ENCODE measurements around the gene CLDN7. TPM values are rescaled to one million over a fixed set of nuclear protein-coding genes. Genes with fewer than 3 reads are reported as not detected.

CLDN7 gene
- total and polyA plus RNA-seq, 7 experiments from 2014 or later = 0.29 to 3.8 (median 1.7) TPM

DNA sequence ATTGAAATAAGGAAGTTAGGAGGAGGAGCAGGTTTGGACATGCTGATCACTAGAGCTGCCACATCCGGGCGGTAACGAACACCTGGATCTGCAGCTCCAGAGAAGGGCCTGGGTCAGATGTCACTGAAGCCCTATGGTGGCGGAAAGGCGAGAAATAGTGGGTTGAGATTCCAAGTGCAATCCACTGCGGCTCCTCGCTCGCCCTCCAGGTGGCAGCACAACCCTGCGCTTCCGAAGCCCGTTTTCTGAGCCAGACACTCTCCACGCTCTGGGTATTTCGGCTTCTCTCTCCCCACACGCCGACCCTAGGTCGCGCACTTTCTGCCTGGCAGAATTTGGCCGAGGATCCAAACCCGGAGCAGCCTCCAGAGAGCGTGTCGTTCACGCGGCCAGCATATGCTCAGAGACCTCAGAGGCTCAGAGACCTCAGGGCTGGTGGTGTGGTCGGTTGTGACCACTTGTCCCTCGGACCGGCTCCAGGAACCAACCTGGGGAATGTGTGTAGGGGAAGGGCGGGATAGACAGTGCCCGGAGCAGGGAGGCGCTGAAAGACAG, 18.3 kb upstream of the CLDN7 start:
- DNase-seq = peak; percentile 76 to 88 (median 85)
- Mint-ChIP-seq H3K27ac (peak overlapping the region in 6 of 9 donors; percentile 6 to 88 (median 45)), H3K4me1 (peaks cover 14 to 31% (median 21%) of the 10 kb centered on the region in 7 donors), H3K9me3 (peaks cover 0 to 1% (median 0%) of the 10 kb centered on the region in 11 donors), H3K27me3 (peaks cover 6 to 44% (median 17%) of the 10 kb centered on the region in 5 donors), H3K4me3 (peak overlapping the region; percentile 77 to 87 (median 84)), H3K36me3 (no peaks in the 10 kb centered on the region)
- ChIA-PET POLR2A (interaction anchor here (0.6 to 1.9 kb wide), 8 partner anchors 10 to 61 kb away, joined by 3 to 13 read pairs (median 4); partner anchors contain the start of gene ACAP1), CTCF (interaction anchor here (0.6 to 4.6 kb wide), 8 partner anchors 16 to 406 kb away, joined by 3 to 33 read pairs (median 5); partner anchors contain the start of gene ACAP1)
- peaks cover 11 to 23% of the 10 kb centered on the region in 2 donors for H3K4me1 ChIP-seq (ENCODE audit: control insufficient read depth in 2 of 2, insufficient read depth in 2 of 2, low read length in 2 of 2)
- no peaks in the 10 kb centered on the region for H3K27me3 ChIP-seq (ENCODE audit: control insufficient read depth in 2 of 2, insufficient read depth in 2 of 2, low read length in 2 of 2)
- H3K9me3 ChIP-seq (ENCODE audit: control insufficient read depth in 2 of 3, low read length in 3 of 3) = no peaks in the 10 kb centered on the region
- ATAC-seq = peak; percentile 95
- H3K36me3 ChIP-seq (ENCODE audit: control insufficient read depth in 2 of 3, insufficient read depth in 3 of 3, low read length in 3 of 3) = no peaks in the 10 kb centered on the region
- intact Hi-C loops (cut with micrococcal nuclease) = loop anchor here (1.0 to 5.0 kb wide), 16 partner anchors 16 to 408 kb away; partner anchors contain the start of genes ACAP1 (in 1 of the 2), EIF5A (in 1 of the 2), ELP5 (in 1 of the 2) and KCTD11 (in 1 of the 2)
- H3K27ac ChIP-seq (ENCODE audit: low read depth, low read length) = no peak overlapping the region
- H3K4me3 ChIP-seq (ENCODE audit: low read length) = peak overlapping the region; percentile 66

DNA sequence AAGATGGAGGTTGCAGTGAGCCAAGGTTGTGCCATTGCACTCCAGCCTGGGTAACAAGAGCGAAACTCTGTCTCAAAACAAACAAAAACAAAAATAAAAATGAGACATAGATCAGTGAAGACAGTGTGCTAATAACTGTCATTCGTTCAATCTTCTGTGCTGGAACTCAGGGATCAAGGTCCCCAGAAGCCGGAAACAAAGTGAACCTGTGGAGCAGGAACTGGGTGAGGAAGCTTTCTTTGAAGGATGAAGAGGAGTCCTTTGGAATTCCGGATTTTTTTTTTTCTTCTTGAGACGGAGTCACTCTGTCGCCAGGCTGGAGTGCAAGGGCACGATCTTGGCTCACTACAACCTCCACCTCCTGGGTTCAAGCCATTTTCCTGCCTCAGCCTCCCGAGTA, 17.2 kb upstream of the CLDN7 start:
- H3K9me3 ChIP-seq (ENCODE audit: control insufficient read depth in 2 of 3, low read length in 3 of 3) = no peaks in the 10 kb centered on the region
- H3K27ac ChIP-seq (ENCODE audit: low read depth, low read length) = no peak overlapping the region
- Mint-ChIP-seq H3K36me3 (no peaks in the 10 kb centered on the region), H3K4me3 (no peak overlapping the region), H3K9me3 (peaks cover 0 to 1% (median 0%) of the 10 kb centered on the region in 11 donors), H3K27ac (no peak overlapping the region), H3K27me3 (peaks cover 6 to 44% (median 17%) of the 10 kb centered on the region in 5 donors), H3K4me1 (peaks cover 14 to 31% (median 21%) of the 10 kb centered on the region in 7 donors)
- intact Hi-C loops (cut with micrococcal nuclease) = no loop called here
- ChIA-PET CTCF (interaction anchor here (0.6 to 4.6 kb wide), 6 partner anchors 17 to 66 kb away, joined by 3 to 33 read pairs (median 4); partner anchors contain the start of gene ACAP1), POLR2A (interaction anchor here (1.7 kb wide), 1 partner anchor 17 kb away, joined by 3 read pairs; no protein-coding TSS in a partner anchor)
- peaks cover 11 to 23% of the 10 kb centered on the region in 2 donors for H3K4me1 ChIP-seq (ENCODE audit: control insufficient read depth in 2 of 2, insufficient read depth in 2 of 2, low read length in 2 of 2)
- no peaks in the 10 kb centered on the region for H3K27me3 ChIP-seq (ENCODE audit: control insufficient read depth in 2 of 2, insufficient read depth in 2 of 2, low read length in 2 of 2)
- H3K36me3 ChIP-seq (ENCODE audit: control insufficient read depth in 2 of 3, insufficient read depth in 3 of 3, low read length in 3 of 3) = no peaks in the 10 kb centered on the region
- DNase-seq = no peak
- ATAC-seq = no peak
- no peak overlapping the region for H3K4me3 ChIP-seq (ENCODE audit: low read length)

DNA sequence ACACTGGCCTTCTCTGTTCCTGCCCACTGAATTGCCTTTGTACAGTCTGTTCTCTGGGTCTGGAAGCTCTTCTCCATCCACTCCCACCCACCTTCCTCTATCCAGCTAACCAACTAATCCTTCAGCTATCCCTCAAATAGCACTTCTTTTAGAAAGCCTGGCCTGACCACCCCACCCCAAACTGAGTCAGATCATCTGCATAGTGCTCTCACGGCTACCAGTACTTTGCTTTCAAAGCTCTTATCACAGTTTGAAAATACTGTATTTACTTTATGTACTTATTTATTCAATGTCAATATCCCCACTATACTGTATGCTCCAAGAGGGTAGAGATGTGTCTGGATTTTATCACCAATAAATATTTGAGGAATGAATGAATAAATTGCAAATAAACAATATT, 4.5 kb upstream of the CLDN7 start:
- ATAC-seq (no peak), DNase-seq (no peak)
- CTCF ChIA-PET = no interaction called here
- Histone ChIP-seq H3K27ac (ENCODE audit: low read depth, low read length) (no peak overlapping the region), H3K9me3 (ENCODE audit: control insufficient read depth in 2 of 3, low read length in 3 of 3) (no peaks in the 10 kb centered on the region), H3K4me1 (ENCODE audit: control insufficient read depth in 2 of 2, insufficient read depth in 2 of 2, low read length in 2 of 2) (peaks cover 11 to 19% of the 10 kb centered on the region in 2 donors), H3K27me3 (ENCODE audit: control insufficient read depth in 2 of 2, insufficient read depth in 2 of 2, low read length in 2 of 2) (no peaks in the 10 kb centered on the region), H3K36me3 (ENCODE audit: control insufficient read depth in 2 of 3, insufficient read depth in 3 of 3, low read length in 3 of 3) (no peaks in the 10 kb centered on the region), H3K4me3 (ENCODE audit: low read length) (no peak overlapping the region)
- Mint-ChIP-seq H3K4me3 (no peak overlapping the region), H3K4me1 (peaks cover 18 to 23% (median 21%) of the 10 kb centered on the region in 7 donors), H3K9me3 (peaks cover 0 to 3% (median 0%) of the 10 kb centered on the region in 11 donors), H3K36me3 (peaks cover 0 to 3% (median 0%) of the 10 kb centered on the region in 5 donors), H3K27ac (peak overlapping the region in 2 of 9 donors; percentile 28 to 62), H3K27me3 (peaks cover 0 to 43% (median 20%) of the 10 kb centered on the region in 5 donors)
- POLR2A ChIA-PET = interaction anchor here (0.9 kb wide), 1 partner anchor 69 kb away, joined by 3 read pairs; the partner anchor contains the start of gene ACAP1
- intact Hi-C loops (cut with micrococcal nuclease) = no loop called here

DNA sequence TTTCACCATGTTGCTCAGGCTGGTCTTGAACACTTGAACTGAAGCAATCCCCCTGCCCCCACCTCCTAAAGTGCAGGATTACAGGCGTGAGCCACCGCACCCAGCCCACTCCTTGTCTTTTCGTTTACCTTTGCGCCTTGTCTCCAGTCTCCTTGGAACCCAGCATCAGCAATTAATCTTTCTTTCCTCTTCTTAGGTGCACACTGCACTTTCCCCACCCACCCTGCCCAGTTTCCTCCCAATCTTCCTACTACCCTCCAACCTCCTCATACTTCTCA, 1.5 kb upstream of the CLDN7 start:
- H3K9me3 ChIP-seq (ENCODE audit: control insufficient read depth in 2 of 3, low read length in 3 of 3) = no peaks in the 10 kb centered on the region
- ChIA-PET POLR2A (interaction anchor here (0.6 to 1.1 kb wide), 4 partner anchors 10 to 320 kb away, joined by 3 to 4 read pairs (median 4); partner anchors contain the start of genes ACAP1 and MPDU1), CTCF (interaction anchor here (0.6 kb wide), 1 partner anchor 11 kb away, joined by 3 read pairs; no protein-coding TSS in a partner anchor)
- Mint-ChIP-seq H3K9me3 (peaks cover 0 to 2% (median 0%) of the 10 kb centered on the region in 11 donors), H3K27me3 (peaks cover 0 to 36% (median 15%) of the 10 kb centered on the region in 5 donors), H3K36me3 (peaks cover 0 to 3% (median 0%) of the 10 kb centered on the region in 5 donors), H3K4me1 (peaks cover 18 to 32% (median 27%) of the 10 kb centered on the region in 7 donors), H3K27ac (peak overlapping the region in 6 of 9 donors; percentile 7 to 84 (median 44)), H3K4me3 (peak overlapping the region; percentile 69 to 90 (median 84))
- H3K4me3 ChIP-seq (ENCODE audit: low read length) = no peak overlapping the region
- H3K4me1 ChIP-seq (ENCODE audit: control insufficient read depth in 2 of 2, insufficient read depth in 2 of 2, low read length in 2 of 2) = peaks cover 13 to 19% of the 10 kb centered on the region in 2 donors
- H3K36me3 ChIP-seq (ENCODE audit: control insufficient read depth in 2 of 3, insufficient read depth in 3 of 3, low read length in 3 of 3) = peaks cover 0 to 7% (median 0%) of the 10 kb centered on the region in 3 experiments
- intact Hi-C loops (cut with micrococcal nuclease) = loop anchor here in 1 of 2 donors (1.0 kb wide), 1 partner anchor 25 kb away; no protein-coding TSS in a partner anchor
- DNase-seq (no peak), ATAC-seq (no peak)
- H3K27me3 ChIP-seq (ENCODE audit: control insufficient read depth in 2 of 2, insufficient read depth in 2 of 2, low read length in 2 of 2) = no peaks in the 10 kb centered on the region
- H3K27ac ChIP-seq (ENCODE audit: low read depth, low read length) = no peak overlapping the region

DNA sequence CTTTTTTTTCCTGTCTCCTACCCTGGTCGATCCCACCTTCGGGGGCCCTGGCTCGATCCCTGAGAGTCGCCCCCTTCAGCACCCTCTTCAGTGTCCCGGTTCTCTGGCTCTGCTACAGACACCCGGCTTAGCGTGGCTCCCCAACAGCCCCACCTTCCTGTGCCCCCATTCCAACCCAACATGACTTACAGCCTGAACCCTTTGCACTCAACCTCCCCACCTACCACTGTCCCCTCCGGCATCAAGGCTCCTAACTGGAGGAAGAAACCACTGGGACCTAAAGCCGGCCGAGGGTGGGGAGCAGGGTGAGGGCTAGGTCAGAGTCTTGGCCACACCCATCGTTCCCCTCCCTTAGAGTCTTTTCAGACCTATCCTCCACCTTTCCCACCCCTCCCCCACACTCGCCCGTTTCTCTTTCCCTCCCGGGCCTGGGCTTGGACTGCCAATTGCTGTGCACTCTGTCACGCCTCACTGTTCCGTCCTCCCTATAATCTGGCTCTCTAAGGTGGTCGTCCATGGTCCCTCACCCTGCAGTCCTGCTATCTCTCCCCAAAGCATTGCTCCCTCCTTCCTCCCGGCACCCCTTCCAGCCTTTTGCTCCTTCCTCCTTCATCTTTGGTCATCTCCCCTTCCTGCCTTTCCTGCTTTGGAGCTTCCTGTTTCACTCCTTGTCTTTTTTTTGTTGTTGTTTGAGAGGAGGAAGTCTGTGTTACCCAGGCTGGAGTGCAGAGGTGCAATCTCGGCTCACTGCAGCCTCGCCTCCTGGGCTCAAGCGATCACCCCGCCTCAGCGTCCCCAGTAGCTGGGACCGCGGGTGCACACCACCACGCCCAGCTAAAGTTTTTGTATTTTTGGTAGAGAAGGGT, 890 bp upstream of the CLDN7 start:
- H3K9me3 ChIP-seq (ENCODE audit: control insufficient read depth in 2 of 3, low read length in 3 of 3) = no peaks in the 10 kb centered on the region
- H3K36me3 ChIP-seq (ENCODE audit: control insufficient read depth in 2 of 3, insufficient read depth in 3 of 3, low read length in 3 of 3) = peaks cover 0 to 11% (median 0%) of the 10 kb centered on the region in 3 experiments
- Mint-ChIP-seq H3K36me3 (peaks cover 0 to 5% (median 0%) of the 10 kb centered on the region in 5 donors), H3K4me1 (peaks cover 18 to 32% (median 28%) of the 10 kb centered on the region in 7 donors), H3K27me3 (peaks cover 0 to 36% (median 15%) of the 10 kb centered on the region in 5 donors), H3K9me3 (peaks cover 0 to 2% (median 0%) of the 10 kb centered on the region in 11 donors), H3K4me3 (peak overlapping the region; percentile 69 to 90 (median 84)), H3K27ac (peak overlapping the region; percentile 0 to 84 (median 70))
- DNase-seq (peak in 1 of 9 donors; percentile 26), ATAC-seq (peak; percentile 29)
- intact Hi-C loops (cut with micrococcal nuclease) = loop anchor here in 1 of 2 donors (1.0 kb wide), 1 partner anchor 25 kb away; no protein-coding TSS in a partner anchor
- H3K4me3 ChIP-seq (ENCODE audit: low read length) = peak overlapping the region; percentile 39
- no peak overlapping the region for H3K27ac ChIP-seq (ENCODE audit: low read depth, low read length)
- H3K4me1 ChIP-seq (ENCODE audit: control insufficient read depth in 2 of 2, insufficient read depth in 2 of 2, low read length in 2 of 2) = peaks cover 13 to 19% of the 10 kb centered on the region in 2 donors
- CTCF ChIA-PET = interaction anchor here (0.6 kb wide), 1 partner anchor 12 kb away, joined by 3 read pairs; no protein-coding TSS in a partner anchor
- H3K27me3 ChIP-seq (ENCODE audit: control insufficient read depth in 2 of 2, insufficient read depth in 2 of 2, low read length in 2 of 2) = no peaks in the 10 kb centered on the region
- POLR2A ChIA-PET = interaction anchor here (0.6 to 1.2 kb wide), 5 partner anchors 11 to 320 kb away, joined by 3 to 4 read pairs (median 4); partner anchors contain the start of genes ACAP1 and MPDU1

All from naive thymus-derived CD4-positive, alpha-beta T cell (primary cell).